Globus pallidus (tissue), 1 donor: Measurements from ENCODE around the gene TMEM87B.

Experiments used
- DNase-seq: peaks from one replicate; pipeline ENCODE4 v3.0.0-alpha.2; 2015; ENCODE audit warnings: low spot score

Gene TMEM87B, protein sequence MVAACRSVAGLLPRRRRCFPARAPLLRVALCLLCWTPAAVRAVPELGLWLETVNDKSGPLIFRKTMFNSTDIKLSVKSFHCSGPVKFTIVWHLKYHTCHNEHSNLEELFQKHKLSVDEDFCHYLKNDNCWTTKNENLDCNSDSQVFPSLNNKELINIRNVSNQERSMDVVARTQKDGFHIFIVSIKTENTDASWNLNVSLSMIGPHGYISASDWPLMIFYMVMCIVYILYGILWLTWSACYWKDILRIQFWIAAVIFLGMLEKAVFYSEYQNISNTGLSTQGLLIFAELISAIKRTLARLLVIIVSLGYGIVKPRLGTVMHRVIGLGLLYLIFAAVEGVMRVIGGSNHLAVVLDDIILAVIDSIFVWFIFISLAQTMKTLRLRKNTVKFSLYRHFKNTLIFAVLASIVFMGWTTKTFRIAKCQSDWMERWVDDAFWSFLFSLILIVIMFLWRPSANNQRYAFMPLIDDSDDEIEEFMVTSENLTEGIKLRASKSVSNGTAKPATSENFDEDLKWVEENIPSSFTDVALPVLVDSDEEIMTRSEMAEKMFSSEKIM

DNA sequence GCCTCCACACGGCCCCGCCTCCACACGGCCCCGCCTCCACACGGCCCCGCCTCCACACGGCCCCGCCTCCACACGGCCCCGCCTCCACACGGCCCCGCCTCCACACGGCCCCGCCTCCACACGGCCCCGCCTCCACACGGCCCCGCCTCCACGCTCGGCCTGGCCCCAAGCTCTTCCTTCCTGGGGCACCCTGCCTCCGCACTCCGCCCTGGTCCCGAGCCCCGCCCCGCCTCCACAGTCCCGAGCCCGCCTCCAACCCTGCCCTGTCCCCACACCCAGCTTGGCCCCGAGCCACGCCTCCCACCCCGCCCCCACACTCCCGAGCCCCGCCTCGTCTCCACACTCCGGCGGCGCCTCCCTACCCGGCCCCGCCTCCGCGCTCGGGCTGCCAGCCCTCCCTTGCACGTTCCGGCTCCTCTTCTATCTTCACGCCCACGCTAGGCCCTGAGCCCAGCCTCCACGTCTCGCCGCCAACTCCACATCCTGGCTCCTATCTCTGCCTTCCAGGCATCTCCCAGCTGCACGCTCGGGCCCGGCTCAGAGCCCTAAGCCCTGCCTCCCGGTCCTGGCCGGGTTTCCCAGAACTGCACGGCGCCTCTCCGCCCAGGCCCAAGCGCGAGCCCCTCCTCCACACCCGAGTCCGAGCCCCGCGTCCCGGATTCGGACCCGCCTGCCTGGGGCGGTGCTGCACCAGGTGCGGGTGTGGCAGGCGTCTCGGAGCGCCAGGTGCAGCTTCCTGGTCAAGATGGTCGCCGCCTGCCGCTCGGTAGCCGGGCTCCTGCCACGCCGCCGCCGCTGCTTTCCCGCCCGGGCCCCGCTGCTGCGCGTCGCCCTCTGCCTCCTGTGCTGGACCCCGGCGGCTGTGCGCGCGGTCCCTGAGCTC lies at the start of gene TMEM87B:
TMEM87B (plus strand) TSS at position 423 of the 883 bp plus-strand sequence; CDS start at position 746, 323 bp downstream.
- DNase-seq = peak; percentile 97

DNA sequence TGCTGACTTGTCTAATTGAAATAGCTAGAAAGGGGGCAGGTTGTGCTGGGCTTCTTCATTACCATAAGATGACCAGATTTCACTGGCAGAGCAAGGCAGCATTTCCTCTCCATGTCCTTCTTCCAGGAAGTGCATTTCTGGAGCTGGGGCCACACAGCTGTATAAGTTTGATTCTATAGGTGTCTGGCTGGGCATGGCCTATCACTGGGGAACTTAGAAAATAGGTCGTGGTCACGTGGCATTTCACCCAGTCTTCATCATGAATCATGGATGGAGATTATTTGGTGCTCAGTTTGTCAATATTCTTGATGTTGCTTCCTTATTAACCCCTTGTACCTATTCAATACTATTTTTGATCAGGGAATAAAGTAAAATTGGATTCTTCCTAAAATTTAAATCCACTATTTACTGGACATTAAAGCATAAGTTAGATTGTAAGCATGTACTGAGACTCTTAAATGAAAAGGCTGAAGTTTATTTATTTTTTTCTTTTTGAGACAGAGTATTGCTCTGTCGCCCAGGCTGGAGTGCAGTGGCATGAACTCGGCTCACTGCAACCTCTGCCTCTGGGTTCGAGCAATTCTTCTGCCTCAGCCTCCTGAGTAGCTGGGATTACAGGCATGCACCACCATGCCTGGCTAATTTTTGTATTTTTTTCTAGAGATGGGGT lies 49.5 kb upstream of the TMEM87B start:
- DNase-seq = no peak

DNA sequence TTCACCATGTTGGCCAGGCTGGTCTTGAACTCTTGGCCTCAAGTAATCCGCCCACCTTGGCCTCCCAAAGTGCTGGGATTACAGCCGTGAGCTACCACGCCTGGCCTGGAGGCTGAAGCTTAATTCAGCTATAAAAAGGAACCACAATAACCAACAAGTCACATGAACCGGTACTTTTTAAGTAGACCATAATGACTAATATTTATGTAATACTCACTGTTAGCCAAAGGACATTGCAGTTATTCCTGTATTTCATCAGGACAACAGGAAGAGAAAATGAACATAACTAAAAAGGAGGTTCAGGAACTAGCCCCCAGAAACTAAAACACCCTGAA lies 49.0 kb upstream of the TMEM87B start:
- DNase-seq = no peak

DNA sequence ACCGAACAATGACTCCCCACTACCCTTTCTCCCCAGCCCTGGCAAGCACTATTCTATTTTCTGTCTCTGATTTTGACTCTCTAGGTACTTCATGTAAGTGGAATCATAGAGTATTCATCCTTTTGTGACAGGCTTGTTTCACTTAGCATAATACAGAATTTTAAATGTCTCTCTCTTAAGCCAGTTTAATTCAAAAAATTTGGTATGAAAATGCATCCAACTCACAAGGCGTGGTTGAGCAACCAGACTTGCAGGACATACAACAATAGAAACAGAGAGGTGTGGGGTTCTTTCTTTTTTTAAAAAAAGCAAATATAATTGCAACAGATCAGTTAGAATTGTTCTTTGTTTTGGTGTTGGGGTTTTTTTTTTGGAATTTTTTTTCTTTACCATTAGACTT lies 47.6 kb upstream of the TMEM87B start:
- no peak for DNase-seq

DNA sequence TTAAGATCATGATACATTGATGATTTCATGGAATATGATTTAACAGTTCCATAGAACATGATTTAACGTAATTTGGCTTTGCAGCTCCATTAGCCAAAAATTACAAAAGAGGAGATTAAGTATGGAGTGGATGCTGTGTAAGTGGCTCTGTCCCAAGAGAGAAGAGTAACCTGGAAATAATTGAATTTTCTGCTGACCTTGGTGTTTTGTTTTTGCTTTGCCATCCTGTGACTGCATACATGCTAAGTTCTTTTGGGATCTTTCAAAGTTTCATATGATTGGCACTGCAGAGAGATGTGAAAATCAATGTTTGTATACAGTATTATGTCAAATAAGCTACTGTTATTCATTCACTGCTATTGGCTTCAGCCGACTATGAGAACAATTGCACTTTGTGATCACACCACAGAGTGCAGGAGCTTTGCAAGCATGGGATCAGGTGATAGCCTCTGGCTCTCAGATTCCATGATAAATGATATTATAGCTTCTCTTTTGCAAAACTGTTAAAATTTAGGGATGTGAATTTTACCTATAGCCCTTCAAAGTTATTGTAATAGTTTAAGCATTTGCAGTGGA lies 46.1 kb upstream of the TMEM87B start:
- DNase-seq = no peak

DNA sequence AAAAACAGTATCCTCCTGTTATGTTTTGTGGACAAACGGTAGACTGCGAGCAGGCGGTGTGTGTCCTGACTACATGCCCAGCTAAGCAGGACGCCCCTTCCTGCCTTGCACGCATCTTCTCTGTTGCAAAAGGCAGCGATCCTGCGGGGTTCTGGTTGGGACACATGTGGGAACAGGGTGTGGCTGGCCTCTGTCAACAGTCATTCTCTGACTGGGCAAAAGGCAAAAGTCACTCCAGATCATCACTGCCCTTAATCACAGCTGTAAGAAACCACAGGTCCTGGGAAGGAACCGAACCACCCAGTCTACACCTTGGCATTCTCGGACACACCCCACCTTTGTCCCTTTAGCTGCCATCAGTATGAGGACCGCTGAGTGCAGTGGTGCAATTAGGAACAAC lies 44.3 kb upstream of the TMEM87B start:
- DNase-seq = no peak

DNA sequence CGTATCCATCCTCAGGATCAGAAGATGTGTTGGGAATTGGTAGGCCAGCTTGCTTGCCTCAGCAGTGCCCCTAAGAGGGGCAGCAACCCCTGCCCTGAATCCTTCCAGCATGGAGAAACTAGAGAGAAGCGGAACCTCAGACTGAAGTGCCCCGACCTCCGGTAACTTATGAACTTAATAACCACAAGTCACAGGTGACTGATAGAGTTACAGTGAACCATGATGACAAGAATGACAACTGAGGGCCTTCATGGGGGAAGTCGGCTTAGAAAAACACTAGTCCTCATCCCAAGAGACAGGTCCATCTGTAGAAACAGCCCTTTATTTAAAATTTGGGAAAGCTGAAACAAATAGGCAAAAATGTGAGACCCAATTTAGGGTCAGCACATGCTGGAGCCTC lies 42.5 kb upstream of the TMEM87B start:
- no peak for DNase-seq

DNA sequence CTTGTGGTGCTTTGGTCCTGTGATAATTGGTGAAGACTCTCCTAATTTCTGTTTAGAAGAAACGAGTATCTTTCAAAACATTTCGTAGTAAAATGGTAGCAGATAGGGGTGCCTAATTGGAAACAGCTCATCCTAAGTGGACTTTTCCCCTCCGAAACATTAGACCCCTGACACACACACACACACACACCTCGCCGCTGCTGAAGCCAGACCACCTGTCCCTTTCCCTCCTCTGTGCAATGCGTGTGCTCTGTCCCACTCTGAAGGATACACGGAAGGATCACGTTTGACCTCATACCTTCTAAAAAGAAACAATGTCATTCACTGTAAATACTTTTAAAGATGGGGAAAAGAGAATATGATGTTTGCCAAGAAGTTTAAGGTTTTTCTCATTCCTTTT lies 36.2 kb upstream of the TMEM87B start:
- no peak for DNase-seq

DNA sequence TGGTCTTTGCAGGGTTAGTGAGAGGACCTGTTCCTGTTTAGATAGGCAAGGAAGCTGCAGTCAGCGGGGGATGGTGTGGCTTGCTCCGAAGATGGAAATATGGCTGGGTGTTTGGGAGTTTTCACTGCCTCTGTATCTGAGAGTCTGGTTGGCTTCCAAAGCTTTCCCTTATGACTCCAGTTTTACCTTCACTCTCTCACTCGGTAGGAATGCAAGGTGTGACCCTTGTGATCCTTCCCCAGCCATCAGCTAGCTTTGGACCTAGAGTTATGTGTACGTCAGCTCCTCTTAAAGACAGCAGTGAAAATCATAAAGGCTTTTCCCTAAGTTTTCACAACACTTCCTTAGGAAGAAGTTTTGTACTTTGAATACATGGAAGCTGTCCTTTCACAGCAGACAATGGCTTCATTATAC lies 35.5 kb upstream of the TMEM87B start:
- DNase-seq = no peak

DNA sequence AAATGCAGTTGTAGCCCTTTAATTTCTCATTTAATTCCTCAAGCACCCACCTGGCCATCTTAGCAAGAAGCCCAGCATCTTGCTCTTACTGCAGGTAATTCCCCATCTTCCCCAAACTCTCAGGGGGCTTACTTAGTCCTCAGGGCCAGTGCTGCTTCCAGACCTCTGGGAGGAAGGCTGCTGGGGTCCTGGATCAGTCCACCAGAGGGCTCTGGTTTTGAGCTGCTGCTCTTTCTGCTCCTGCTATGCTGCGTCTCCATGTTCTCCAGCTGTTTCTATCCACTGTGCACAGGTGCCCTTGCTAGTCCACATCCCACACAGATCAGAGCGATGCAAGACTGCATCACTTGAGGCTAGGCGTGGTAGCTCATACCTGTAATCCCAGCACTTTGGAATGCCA lies 34.5 kb upstream of the TMEM87B start:
- no peak for DNase-seq

DNA sequence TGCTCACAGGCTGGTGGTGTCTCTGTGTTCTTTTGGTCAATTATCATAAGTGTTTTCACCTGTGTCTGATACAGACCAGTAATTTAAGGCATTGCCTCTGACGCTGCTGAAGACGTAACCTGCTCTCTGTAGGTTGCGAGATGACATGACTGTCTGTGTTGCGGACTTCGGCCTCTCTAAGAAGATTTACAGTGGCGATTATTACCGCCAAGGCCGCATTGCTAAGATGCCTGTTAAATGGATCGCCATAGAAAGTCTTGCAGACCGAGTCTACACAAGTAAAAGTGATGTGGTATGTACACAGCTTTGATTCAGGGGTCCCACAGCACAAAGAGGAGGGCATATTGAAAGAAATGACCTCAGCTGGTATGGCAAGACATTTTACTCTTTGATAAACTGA lies 33.8 kb upstream of the TMEM87B start:
- DNase-seq = no peak

DNA sequence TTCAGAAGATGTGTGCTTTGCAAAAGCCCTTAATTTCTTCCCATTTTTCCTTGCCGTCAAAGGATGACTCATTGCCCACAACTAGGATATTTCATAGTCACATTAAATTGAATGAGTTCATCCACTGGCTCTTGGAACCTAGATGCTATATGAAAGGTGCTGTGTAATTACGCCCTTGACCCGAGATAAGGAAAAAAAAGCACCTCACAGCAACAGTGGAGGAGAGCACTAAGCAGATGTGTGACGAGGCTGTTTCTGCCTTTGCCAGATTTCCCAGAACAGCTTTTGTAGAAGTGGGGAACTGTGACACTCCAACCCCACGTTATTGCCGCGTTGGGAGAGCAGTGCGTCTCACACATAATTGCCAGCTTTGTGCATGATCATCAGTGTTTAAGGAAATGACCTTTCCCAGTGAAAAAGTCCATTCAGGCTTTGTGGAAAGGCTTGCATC lies 33.3 kb upstream of the TMEM87B start:
- DNase-seq = no peak

DNA sequence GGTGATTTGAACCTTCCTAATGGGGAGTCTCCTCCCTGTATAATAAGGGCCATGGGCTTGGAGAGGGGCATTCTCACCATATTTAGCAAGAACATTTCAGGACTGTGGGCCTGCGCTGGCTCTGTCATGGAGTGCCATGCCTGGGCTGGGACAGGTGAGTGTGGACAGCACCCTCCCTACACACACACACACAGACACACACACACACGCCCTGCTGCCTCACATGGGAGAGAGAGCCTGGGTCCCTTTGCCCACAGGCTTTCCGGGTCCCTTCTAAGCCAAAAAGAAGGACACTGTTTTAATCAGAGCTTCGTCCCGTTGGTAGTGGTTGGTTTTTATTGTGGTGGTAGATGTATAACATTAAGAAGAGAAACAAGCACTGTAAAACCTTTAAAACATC lies 31.4 kb upstream of the TMEM87B start:
- no peak for DNase-seq

DNA sequence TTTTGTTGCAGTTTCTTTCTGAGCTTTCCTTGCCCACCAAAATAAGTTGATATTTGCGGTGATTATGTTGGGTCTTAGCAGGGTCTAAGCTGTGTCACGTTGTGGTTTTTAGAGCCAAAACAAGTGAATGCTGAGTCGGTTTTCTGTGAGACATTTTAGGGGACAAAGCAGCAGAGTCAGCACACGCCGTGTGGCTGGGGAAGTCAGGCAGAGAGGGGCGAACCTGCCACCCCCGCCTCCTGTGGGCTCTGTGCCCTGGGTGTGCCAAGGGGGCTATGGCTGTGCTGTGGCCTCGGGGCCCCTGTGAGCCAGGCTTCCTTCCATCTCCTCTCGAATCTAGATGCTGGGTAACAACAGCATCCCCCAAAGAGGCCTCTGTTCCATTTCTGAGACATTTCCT lies 30.8 kb upstream of the TMEM87B start:
- DNase-seq = peak; percentile 29

DNA sequence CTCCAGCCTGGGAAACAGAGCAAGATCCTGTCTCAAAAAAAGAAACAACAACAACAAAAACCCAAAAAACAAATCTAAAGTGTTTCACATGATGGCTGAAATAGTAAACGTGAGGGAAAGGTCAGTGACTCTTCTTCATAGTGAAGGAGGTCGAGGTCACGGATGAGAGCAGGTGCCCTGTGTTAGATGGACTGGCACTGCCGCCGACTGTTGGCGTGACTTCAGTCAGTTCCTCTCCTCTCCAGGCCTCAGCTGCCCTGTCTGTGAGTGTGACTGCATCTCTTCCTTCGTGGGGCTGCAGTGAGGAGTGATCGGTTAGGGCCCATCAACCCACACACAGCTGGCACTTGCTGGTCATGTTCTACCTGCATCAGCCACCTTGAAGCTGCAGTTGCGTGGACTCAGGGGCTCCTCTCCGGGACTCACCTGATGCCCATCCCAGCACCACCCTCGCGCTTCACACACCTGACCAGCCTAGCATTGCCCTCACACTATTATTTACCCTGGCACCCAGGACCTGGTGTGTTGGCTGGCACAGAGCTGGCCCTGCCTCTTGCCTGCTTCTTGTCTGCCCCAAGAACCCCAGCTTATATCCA lies 30.1 kb upstream of the TMEM87B start:
- no peak for DNase-seq

DNA sequence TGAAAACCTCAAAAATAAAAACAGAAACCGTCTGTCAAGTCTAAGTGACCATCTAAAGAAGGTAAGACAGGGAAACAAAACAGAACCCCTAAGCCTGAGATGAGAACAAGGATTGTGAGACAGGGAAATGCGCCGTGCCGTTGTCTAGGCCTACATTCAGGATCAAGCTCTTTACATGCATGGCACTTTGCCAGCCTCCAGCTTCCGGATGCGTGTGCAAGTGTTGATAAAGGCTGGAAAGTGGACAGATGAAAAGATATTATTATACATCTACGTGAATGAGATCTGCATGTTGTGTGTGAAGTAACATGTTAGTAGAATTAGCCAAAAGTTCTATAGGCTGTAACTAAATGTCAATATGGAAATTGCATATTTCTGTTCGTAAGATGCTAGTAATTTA lies 28.6 kb upstream of the TMEM87B start:
- DNase-seq = no peak

DNA sequence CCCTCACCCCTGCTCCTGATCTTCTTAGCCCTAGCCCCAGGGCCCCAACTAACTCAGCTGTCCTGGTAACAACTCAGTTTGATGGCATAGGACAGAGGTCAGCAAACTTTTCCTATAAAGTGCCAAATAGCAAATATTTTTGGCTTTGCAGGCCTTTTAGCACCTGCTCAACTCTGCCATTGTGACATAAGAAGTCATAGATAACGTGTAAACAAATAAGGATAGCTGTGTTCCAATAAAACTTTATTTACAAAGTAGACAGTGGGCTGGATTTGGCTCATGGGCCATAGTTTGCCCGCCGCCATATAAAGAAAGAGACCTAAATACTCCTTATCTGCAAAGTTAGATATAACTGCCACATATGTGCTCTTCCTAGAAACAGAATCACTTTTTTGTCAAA lies 27.3 kb upstream of the TMEM87B start:
- no peak for DNase-seq

DNA sequence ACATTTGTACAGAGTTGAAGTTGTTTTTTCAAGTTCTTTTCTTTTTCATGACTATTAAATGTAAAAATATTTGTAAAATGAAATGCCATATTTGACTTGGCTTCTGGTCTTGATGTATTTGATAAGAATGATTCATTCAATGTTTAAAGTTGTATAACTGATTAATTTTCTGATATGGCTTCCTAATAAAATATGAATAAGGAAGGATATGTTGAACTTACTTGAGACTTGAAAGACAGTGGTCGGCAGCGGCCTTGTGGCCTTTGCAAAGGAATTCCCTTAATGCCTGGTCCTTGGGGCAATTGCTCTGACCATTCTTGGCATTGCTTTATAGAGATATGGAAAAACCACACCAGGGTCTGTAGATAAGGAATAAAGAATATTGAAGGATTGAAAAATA lies 25.9 kb upstream of the TMEM87B start:
- DNase-seq = no peak

DNA sequence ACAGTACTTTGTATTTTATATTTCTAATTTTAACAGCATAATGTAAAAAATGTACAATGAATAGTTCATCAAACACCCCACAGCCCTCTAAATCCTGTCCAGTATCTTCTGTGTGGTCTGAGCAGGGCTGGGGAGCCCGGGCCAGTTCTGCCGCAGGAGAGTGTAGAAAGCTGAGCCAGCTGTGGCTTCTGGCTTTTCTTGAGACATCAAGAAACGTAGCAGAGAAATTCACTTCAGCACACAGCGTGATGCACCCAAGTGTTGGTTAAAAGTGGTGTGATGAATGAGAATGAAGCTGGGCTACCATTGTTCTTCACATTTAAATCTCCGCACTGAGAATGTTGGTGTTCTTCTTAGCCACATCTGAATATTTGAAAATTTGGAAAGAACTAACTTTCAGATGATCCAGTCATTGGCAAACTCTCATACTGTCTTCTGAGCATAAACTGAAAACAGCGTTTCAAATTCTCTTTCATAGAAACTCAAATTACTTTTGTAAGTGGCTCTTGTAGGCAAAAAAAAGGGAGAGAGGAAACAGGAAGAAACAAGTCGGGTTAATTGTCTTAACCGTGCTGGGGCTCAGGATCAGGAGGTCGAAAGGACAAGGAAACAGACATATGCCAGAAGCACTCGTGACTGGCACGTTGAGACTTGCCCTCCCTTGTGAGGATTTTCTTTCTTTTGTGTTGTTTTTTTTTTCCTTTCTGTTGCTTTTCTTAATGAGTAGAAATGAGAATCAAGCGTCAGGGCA lies 23.4 kb upstream of the TMEM87B start:
- DNase-seq = no peak

DNA sequence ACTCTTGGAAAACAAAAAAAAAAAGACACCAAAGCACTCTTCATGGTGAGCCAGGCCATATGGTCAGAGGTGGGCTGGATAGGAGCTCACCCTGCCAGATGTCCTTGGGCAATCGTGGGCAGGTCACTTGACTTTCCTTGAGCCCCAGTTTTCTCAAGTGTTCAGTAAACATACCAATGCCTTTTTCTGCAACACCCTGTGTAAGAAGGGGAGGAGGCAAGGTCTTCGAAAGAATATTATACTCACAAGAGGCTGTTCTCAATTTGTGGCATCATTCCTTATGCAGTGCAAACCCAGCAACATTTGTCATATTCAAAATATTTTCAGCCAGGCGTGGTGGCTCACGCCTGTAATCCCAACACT lies 22.9 kb upstream of the TMEM87B start:
- no peak for DNase-seq
